ENCODE data around the gene STOML1.

STOML1 gene

GRCh38 chr15:74022706-74023470, 30.8 kb upstream of the STOML1 start:
- no peak for DNase-seq (ENCODE audit: low spot score)

- no peak for DNase-seq (ENCODE audit: low spot score)
These were observed 27.6 kb upstream of the STOML1 start for GRCh38 chr15:74019734-74020133.

GRCh38 chr15:74013374-74013894, 21.3 kb upstream of the STOML1 start:
- DNase-seq (ENCODE audit: low spot score): no peak

DNA sequence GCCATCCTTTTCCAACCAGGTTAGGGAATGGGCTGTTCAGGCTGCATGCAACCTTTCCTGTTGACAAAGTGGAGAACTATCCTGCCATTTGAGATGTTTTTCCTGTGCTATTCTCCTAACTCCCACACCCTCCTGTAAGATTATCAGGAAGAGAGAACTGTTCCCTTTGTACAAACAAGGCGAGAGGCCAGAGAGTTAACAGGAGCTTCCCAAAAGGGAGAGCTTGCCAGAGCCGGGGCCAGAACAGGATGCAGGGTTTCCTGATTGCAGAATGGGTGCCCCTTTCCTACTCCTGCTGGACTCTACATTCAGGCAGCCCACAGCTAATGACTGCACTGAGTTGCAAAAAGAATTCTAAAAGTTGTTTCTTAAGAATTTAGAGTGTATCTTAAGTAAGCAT, 19.5 kb upstream of the STOML1 start:
- no peak for DNase-seq (ENCODE audit: low spot score)

DNA sequence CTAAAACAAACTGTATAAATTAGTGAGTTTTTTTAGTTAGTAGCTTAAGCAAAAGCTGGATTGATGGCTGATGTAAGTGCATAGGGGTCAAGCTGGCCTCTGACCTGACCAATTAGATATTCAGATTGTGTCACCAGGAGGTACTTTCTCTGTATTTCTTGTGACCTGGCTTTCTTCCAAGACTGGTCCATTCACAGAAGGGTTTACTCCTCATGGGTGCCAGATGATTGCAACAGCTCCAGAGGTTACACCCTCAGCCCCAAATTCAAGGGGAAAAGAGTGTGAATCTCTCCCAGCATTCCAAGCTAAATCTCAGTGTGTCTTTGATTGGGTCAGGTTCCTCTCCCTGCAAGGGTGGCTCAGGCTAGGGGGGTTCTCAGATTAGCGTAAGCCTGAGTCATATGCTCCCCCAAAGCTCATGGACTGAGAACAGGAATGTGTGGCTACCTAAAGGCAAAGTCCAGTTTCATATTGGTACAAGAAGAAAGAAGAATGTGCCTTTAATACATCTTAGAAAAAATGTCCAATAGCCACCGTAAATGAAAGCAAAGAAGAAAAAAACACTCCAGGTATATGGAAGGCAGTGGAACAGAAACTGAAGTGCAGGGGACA, 18.9 kb upstream of the STOML1 start:
- no peak for DNase-seq (ENCODE audit: low spot score)

- no peak for DNase-seq (ENCODE audit: low spot score)
These were observed 16.8 kb upstream of the STOML1 start for GRCh38 chr15:74008901-74009300.

DNA sequence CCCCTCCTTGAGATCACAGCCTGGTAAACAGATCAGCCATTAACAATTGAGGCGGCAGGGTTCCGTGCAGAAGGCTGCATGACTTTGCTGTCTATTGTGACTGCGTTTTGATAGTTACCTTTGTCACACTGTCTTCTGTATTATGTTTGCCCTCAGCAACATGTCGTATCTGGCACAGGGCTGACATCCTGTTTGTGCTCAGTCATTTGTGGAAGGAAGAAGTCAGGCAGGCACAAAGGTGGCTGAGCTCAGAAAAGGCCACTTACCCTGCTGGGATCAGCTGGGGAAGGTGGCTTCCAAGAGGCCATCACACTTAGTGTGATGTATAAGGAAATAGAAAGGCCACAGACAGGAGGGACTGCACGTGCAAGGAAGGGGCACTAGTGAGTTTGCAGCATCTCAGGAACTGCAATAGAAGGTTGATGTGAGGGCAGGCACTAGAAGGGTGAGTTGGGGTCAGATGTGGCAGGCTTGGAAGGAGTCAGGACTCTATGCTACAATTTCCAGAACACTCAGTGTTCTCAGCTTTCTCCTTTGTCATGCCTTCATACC, 15.8 kb upstream of the STOML1 start:
- no peak for DNase-seq (ENCODE audit: low spot score)

DNA sequence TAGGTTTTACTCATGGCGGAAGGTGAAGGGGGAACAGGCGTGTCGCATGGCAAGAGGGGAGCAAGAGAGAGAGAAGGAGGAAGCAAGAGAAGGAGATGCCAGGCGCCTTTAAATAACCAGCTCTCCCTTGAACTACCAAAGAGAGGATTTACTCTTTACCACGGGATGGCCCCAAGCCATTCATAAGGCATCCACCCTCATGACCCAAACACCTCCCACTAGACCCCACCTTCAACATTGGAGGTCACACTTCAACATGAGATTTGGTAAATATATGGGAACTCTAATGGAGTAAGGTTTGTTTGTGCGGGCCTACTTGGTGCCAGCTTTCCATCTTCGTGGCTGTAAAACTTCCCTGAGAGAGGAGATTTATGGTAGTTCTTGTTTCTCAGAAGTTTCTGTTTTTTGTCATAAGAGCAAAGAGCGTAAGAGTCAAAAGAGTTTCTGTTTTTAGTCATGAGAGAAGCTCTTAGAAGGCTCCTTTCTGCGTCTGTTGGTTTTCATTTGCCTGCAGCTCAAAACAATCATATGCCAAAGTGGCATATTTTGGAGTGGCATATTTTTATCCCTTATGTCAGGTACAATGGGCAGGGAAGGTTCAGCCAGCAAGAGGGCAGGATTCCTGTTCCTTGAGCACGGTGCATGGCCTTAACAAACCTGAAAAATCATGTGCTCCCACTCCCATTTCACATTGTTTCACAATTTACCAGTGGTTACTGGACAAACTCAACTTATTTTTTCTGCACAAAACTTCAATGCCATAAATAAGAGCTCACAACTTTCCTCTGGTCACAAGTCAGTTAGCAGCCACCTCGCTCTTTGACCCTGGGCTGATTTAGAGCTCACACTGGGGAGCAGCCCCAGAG, 14.9 kb upstream of the STOML1 start:
- DNase-seq (ENCODE audit: low spot score): no peak

GRCh38 chr15:73997986-73998385, 5.9 kb upstream of the STOML1 start:
- no peak for DNase-seq (ENCODE audit: low spot score)

DNA sequence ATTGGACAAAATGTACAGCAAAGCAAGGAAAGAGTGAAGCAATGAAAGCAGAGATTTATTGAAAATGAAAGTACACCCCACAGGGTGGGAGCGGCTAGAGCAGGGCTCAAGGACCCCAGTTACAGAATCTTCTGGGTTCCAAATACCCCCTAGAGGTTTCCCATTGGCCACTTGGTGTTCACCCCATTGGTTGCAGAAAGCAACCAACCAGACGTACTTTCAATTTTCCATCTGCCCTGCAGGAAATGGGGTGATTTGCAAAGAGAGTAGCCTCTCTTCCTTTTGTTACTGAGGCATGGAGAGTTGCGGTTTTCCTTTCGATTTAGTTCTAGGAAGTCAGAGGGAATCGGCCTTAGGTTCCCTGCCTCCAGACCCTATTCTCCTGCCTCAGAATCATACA, 4.8 kb upstream of the STOML1 start:
- DNase-seq (ENCODE audit: low spot score): no peak

- DNase-seq (ENCODE audit: low spot score): no peak
These were observed 4.2 kb upstream of the STOML1 start for GRCh38 chr15:73996267-73996666.

- no peak for DNase-seq (ENCODE audit: low spot score)
These were observed 3.0 kb upstream of the STOML1 start for GRCh38 chr15:73994912-73995622.

DNA sequence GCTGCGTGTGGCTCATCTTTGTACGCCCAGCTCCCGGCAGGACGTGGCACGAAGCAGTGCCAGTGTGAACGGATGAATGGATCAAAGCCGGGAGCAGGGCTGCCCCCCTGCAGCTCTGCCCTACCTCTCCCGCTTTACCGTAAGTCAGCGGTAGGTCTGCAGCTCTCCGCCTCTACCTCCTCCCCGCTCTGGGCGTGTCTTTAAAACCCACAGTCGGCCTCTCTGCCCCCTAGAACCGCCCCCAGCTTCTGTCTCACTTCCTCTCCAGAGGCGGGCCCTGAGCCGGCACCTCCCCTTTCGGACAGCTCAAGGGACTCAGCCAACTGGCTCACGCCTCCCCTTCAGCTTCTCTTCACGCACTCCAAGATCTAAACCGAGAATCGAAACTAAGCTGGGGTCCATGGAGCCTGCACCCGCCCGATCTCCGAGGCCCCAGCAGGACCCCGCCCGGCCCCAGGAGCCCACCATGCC, 2.4 kb upstream of the STOML1 start, which contains the start of gene PML:
TSS of gene PML (plus strand) at position 304 of the 471 bp plus-strand sequence. CDS start at position 401, 97 bp downstream.
- peak; percentile 93 for DNase-seq (ENCODE audit: low spot score)

DNA sequence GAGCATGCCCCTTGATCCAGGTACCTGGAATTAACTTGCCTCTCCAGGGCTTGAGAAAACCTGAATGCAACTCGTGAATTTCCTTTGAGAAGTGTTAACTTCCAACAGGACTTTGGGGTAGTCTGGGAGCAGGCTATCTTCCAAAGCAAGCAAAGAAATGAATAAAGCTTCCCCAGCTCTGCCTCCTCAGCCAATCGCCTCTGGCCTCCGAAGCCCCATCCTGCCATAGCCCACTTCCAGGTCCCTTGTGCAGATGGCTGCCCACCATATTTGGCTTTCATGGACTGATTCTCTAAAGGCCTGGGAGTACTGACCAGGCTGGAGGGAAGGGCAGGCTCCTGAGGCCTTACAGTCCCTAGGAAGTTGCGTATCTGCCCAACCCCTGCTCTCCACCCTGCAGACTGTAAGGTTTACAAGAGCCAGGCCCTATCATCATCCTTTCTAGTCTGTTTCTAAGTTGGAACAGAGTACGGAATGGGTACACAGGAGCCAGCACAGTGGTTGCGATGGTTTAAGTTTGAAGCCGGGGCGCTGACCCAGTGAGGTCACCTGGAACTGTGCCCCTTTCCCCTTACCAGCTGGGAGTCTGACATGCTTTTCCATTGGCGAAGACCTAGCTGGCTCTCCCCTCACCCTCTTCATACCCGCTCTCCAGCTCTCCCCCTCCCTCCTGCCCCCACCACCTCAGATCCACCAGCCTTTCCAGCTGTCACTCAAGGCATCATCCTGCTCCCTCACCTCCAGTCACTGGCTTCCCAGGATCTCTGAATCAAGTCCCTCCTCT, 1.3 kb upstream of the STOML1 start:
- no peak for DNase-seq (ENCODE audit: low spot score)

DNA sequence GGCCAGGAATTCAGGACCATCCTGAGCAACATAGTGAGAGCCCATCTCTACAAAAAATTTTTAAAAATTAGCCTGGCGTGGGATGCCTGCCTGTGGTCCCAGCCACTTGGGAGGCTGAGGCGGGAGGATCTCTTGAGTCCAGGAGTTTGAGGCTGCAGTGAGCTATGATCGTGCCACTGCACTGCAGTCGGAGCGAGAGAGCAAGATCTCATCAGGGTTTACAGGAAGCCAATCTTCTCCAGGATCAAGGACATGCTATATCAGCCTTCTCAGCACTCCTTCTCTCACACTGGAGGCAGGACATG, 451 bp upstream of the STOML1 start:
- DNase-seq (ENCODE audit: low spot score): no peak

- no peak for DNase-seq (ENCODE audit: low spot score)
These were observed 835 bp downstream of the STOML1 start for GRCh38 chr15:73991260-73991659.

- no peak for DNase-seq (ENCODE audit: low spot score)
These were observed 1.7 kb downstream of the STOML1 start for GRCh38 chr15:73990250-73991005.

GRCh38 chr15:73989001-73989798, 2.9 kb downstream of the STOML1 start:
- DNase-seq (ENCODE audit: low spot score): no peak

All from SK-N-DZ (cell line).